Common myeloid progenitor, CD34-positive (primary cell): ENCODE measurements around the gene GP1BB.

Source experiments
- CTCF ChIA-PET: fragments of 350-600 bp; sonication (Branson Sonifier 250); formaldehyde crosslinking; loops from one replicate; lab custom pipeline; 2021; ENCODE audit warnings: antibody characterized with exemption; lab: Charles Lee
- POLR2A ChIA-PET: fragments of 350-600 bp; sonication (Branson Sonifier 250); formaldehyde crosslinking; loops from one replicate; lab custom pipeline; 2021; ENCODE audit warnings: antibody characterized with exemption; lab: Charles Lee
- DNase-seq, 3 donors: peaks; one replicate each; pipeline versions ENCODE4 v3.0.0 to v3.0.0-alpha.2; 2013
- H3K27ac ChIP-seq, 2 experiments: 1 replicate in 1 of 2; 2 replicates in 1 of 2; pipeline ENCODE4 v1.7.0; 2013; ENCODE audit warnings: inconsistent platforms in 2 of 2, low read length in 2 of 2, mild to moderate bottlenecking in 2 of 2, low read depth in 1 of 2, moderate library complexity in 1 of 2; ENCODE audit not compliant: severe bottlenecking in 2 of 2, insufficient read depth in 1 of 2, poor library complexity in 1 of 2
- H3K27me3 ChIP-seq, 5 experiments: replicated peaks in 2 of 5; 1 replicate in 3 of 5; 2 replicates in 2 of 5; pipeline versions ENCODE4 v1.6.1 to v1.7.0; 2013; ENCODE audit warnings: low read length in 4 of 5, mild to moderate bottlenecking in 2 of 5, moderate library complexity in 2 of 5, inconsistent platforms in 1 of 5; ENCODE audit not compliant: insufficient read depth in 5 of 5, control insufficient read depth in 4 of 5
- H3K36me3 ChIP-seq, 4 experiments: 1 replicate in 2 of 4; 2 replicates in 2 of 4; pipeline versions ENCODE4 v1.6.1 to v1.7.0; 2013; ENCODE audit warnings: low read length in 3 of 4, control low read depth in 1 of 4, mild to moderate bottlenecking in 1 of 4; ENCODE audit not compliant: control insufficient read depth in 4 of 4, insufficient read depth in 4 of 4
- H3K4me1 ChIP-seq, 4 experiments: 1 replicate in 3 of 4; 2 replicates in 1 of 4; pipeline versions ENCODE4 v1.6.1 to v1.7.1; 2013; ENCODE audit warnings: low read length in 3 of 4, mild to moderate bottlenecking in 3 of 4, control low read depth in 1 of 4, inconsistent platforms in 1 of 4, moderate library complexity in 1 of 4; ENCODE audit not compliant: control insufficient read depth in 4 of 4, insufficient read depth in 4 of 4; ENCODE audit errors: control extremely low read depth in 1 of 4
- H3K4me3 ChIP-seq, 7 experiments: 1 replicate in 4 of 7; 2 replicates in 3 of 7; pipeline versions ENCODE4 v1.5.1 to v1.7.0; 2013; ENCODE audit warnings: mild to moderate bottlenecking in 7 of 7, low read length in 6 of 7, moderate library complexity in 6 of 7, inconsistent platforms in 2 of 7, low read depth in 2 of 7, control low read depth in 1 of 7; ENCODE audit not compliant: insufficient read depth in 4 of 7, control insufficient read depth in 1 of 7; ENCODE audit errors: extremely low read depth in 1 of 7
- H3K9me3 ChIP-seq, 5 experiments: 1 replicate in 4 of 5; 2 replicates in 1 of 5; pipeline versions ENCODE4 v1.6.1 to v1.7.1; 2013; ENCODE audit warnings: low read length in 4 of 5, mild to moderate bottlenecking in 2 of 5, inconsistent platforms in 1 of 5, low read depth in 1 of 5, moderate library complexity in 1 of 5; ENCODE audit not compliant: control insufficient read depth in 4 of 5, insufficient read depth in 2 of 5; ENCODE audit errors: control extremely low read depth in 1 of 5
- WGBS: methylation state at CpG from one replicate; pipeline ENCODE4 v1.1.5; 2013; ENCODE audit not compliant: insufficient coverage; 5-methylcytosine and 5-hydroxymethylcytosine counted together

GP1BB gene

DNA sequence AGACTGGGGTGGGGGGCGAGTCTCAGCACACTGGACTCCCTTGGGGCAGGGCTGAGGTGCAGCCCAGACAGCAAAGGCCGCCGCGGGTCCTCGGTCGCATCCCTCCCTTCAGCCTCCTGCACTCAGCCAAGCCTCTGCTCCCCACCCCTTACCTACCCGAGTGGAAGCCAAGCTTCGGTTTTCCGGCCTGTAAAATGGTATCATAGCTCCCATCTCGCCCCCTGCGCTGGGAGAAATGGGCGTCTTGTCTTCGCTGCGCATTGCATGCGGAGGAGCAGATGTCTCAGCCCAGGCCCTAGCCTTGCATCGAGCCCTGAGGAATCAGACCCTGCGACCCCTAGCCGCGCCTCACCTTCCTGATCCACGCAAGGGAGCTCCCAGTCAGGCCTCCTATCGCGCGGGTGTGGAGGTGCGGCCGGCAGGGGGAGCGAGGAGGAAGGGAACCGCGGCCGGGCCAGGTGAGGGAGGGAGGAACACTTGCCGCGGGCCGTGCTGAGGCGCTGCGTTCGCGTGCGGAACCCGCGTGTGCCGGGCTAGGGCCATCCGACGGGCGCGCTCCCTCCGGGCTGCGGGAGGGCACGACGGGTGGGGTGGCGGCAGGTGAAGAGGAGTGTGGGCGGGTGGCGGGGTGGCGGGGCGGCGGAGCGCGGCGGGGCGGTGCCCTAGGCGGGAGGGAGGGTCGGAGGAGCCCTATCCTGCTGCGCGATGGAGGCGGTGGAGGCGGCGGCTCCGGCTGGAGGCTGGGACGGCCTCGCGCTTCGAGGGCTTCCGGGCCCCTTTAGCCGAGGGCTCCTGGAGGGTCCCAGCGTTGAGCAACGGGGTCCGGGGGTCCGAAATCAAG, 33.2 kb downstream of the GP1BB start:
- peak; percentile 44 to 63 (median 50) for DNase-seq
- Histone ChIP-seq H3K36me3 (no peaks in the 10 kb centered on the region), H3K27me3 (peaks cover 0 to 94% (median 38%) of the 10 kb centered on the region in 5 experiments), H3K27ac (no peak overlapping the region), H3K9me3 (no peaks in the 10 kb centered on the region), H3K4me3 (peak overlapping the region in 5 of 7 experiments; percentile 27 to 66 (median 42)), H3K4me1 (peaks cover 0 to 56% (median 27%) of the 10 kb centered on the region in 4 experiments)
- POLR2A ChIA-PET = no interaction called here
- CTCF ChIA-PET = interaction anchor here (0.6 to 3.9 kb wide), 12 partner anchors 10 to 191 kb away, joined by 3 to 20 read pairs (median 4); no protein-coding TSS in a partner anchor
- 2% methylated on average over 56 of the region's 76 CpGs for WGBS

GRCh38 chr22:19757140-19757984, 34.0 kb downstream of the GP1BB start:
- CTCF ChIA-PET = interaction anchor here (0.6 to 3.9 kb wide), 10 partner anchors 11 to 201 kb away, joined by 3 to 20 read pairs (median 6); no protein-coding TSS in a partner anchor
- Histone ChIP-seq H3K27me3 (peaks cover 0 to 94% (median 39%) of the 10 kb centered on the region in 5 experiments), H3K4me3 (peak overlapping the region in 5 of 7 experiments; percentile 27 to 66 (median 42)), H3K27ac (no peak overlapping the region), H3K9me3 (no peaks in the 10 kb centered on the region), H3K4me1 (peaks cover 0 to 56% (median 28%) of the 10 kb centered on the region in 4 experiments), H3K36me3 (no peaks in the 10 kb centered on the region)
- WGBS = 3% methylated on average over 10 of the region's 16 CpGs
- POLR2A ChIA-PET = no interaction called here
- DNase-seq = peak in 2 of 3 donors; percentile 62 to 68

DNA sequence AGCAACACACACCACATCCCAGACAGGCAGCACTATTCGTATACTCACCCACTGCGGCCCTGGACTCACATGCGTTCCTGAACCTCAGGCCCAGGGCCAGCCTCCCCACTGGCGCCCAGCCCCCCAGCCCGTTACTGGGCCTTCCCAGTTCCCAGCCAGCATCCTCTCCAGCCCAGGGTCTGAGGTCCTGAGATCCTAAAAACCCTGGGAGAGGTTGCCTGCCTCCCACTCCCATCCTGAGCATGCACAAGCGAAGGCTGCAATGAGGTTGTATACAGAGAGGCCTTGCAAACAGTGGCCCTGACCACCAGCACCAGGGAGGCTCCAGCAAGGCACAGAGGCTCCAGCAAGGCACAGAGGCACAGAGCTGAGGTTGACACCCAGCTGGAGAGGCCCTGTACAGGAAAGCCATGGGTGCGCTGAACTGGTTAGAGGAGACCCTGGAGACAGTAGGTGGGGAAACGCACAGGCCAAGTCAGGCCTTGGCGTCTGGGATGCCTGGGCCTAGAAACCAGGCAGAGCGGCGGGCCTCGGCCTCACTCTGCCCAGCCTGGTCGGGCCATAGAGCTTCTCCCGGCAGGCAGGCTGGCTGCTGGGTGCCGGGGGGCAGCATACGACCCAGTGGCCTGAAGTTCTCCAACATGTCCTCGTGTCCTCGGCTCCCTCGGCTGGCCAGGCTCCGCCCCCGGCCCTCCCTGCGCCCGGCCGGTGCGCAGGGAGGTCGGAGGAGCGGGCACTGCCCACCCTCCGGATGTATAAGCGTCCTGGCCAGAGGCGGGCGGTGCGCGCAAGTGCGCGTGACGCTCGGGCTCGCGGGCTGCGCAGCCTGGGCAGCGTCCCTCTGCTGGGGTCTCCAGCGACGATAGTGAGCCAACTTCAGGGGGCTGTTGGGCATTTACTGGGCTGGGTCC, 34.9 kb downstream of the GP1BB start:
- H3K9me3 ChIP-seq = no peaks in the 10 kb centered on the region
- H3K36me3 ChIP-seq = no peaks in the 10 kb centered on the region
- no peak overlapping the region for H3K4me3 ChIP-seq
- no peak for DNase-seq
- H3K27ac ChIP-seq = no peak overlapping the region
- 44% methylated on average over 42 of the region's 43 CpGs for WGBS
- H3K27me3 ChIP-seq = peaks cover 0 to 94% (median 42%) of the 10 kb centered on the region in 5 experiments
- ChIA-PET POLR2A (no interaction called here), CTCF (interaction anchor here (1.0 to 3.9 kb wide), 4 partner anchors 12 to 43 kb away, joined by 3 to 20 read pairs (median 6); no protein-coding TSS in a partner anchor)
- H3K4me1 ChIP-seq = peaks cover 0 to 56% (median 28%) of the 10 kb centered on the region in 4 experiments

- Histone ChIP-seq H3K9me3 (peaks cover 0 to under 1% (median 0%) of the 10 kb centered on the region in 5 experiments), H3K4me1 (peaks cover 0 to 56% (median 28%) of the 10 kb centered on the region in 4 experiments), H3K27ac (no peak overlapping the region), H3K36me3 (no peaks in the 10 kb centered on the region), H3K4me3 (peak overlapping the region in 1 of 7 experiments; percentile 11), H3K27me3 (peaks cover 0 to 94% (median 47%) of the 10 kb centered on the region in 5 experiments)
- ChIA-PET CTCF (interaction anchor here (1.0 to 3.9 kb wide), 3 partner anchors 13 to 15 kb away, joined by 3 to 20 read pairs (median 8); no protein-coding TSS in a partner anchor), POLR2A (no interaction called here)
- no peak for DNase-seq
- 5% methylated on average over 16 of the region's 21 CpGs for WGBS
Measured at GRCh38 chr22:19758896-19759426, 35.6 kb downstream of the GP1BB start.

GRCh38 chr22:19759427-19760057, 36.2 kb downstream of the GP1BB start:
- H3K4me3 ChIP-seq = peak overlapping the region in 2 of 7 experiments; percentile 5 to 11

More at GRCh38 chr22:19759427-19760057, 36.2 kb downstream of the GP1BB start:
- H3K36me3 ChIP-seq = no peaks in the 10 kb centered on the region
- ChIA-PET POLR2A (no interaction called here), CTCF (interaction anchor here (1.0 to 2.1 kb wide), 2 partner anchors 13 to 15 kb away, joined by 3 to 8 read pairs; no protein-coding TSS in a partner anchor)
- H3K9me3 ChIP-seq = peaks cover 0 to 3% (median 0%) of the 10 kb centered on the region in 5 experiments
- no peak for DNase-seq
- H3K4me1 ChIP-seq = peaks cover 0 to 56% (median 28%) of the 10 kb centered on the region in 4 experiments
- peaks cover 0 to 94% (median 46%) of the 10 kb centered on the region in 5 experiments for H3K27me3 ChIP-seq
- 5% methylated on average over 35 of the region's 43 CpGs for WGBS
- H3K27ac ChIP-seq = no peak overlapping the region
